Tibial artery (tissue), 4 donors: ENCODE data around the gene CENPVL1.

Source experiments
- DNase-seq, 2 donors: peaks; one replicate each; pipeline ENCODE4 v3.0.0-alpha.2; 2019
- H3K27ac ChIP-seq, 2 donors: fragments of 200-600 bp; sonication (generic) in 1 of 2; 1 replicate in 1 of 2; 2 replicates in 1 of 2; pipeline ENCODE4 v1.5.1; 2018 to 2019; ENCODE audit warnings: mild to moderate bottlenecking in 1 of 2
- H3K27me3 ChIP-seq, 2 donors: fragments of 200-600 bp; sonication (generic) in 1 of 2; one replicate each; pipeline versions ENCODE4 v1.5.1 to v1.6.0; 2016 to 2019
- H3K36me3 ChIP-seq, 3 donors: fragments of 200-600 bp; sonication (generic) in 2 of 3; one replicate each; pipeline ENCODE4 v1.5.1; 2016 to 2019; ENCODE audit warnings: mild to moderate bottlenecking in 2 of 3
- H3K4me1 ChIP-seq, 4 donors: fragments of 200-600 bp; sonication (generic) in 2 of 4; 1 replicate in 3 of 4; 2 replicates in 1 of 4; pipeline ENCODE4 v1.5.1; 2016 to 2019
- H3K4me3 ChIP-seq, 2 donors: fragments of 200-600 bp; sonication (generic) in 1 of 2; 1 replicate in 1 of 2; 2 replicates in 1 of 2; pipeline ENCODE4 v1.5.1; 2018 to 2019; ENCODE audit warnings: mild to moderate bottlenecking in 2 of 2
- H3K9me3 ChIP-seq, 3 donors: fragments of 200-600 bp; sonication (generic) in 1 of 3; one replicate each; pipeline ENCODE4 v1.5.1; 2016 to 2019
- CTCF ChIP-seq, 2 experiments: fragments of 200-600 bp in 1 of 2; fragments of 450-650 bp in 1 of 2; IDR thresholded peaks; one replicate each; pipeline ENCODE4 v1.5.1; 2017 to 2019; ENCODE audit warnings: antibody characterized with exemption in 2 of 2, mild to moderate bottlenecking in 1 of 2, moderate library complexity in 1 of 2
- intact Hi-C: fragments of 100-400 bp; cut with DNase I; formaldehyde crosslinking; loops from one replicate; pipeline ENCODE4 v1.15.0; 2023; ENCODE audit warnings: low total_unique reads

The CENPVL1 gene

GRCh38 chrX:51728202-51728601 is 17.9 kb downstream of the CENPVL1 start:
- intact Hi-C loops, result no loop called here
- no peak for DNase-seq
- H3K9me3 ChIP-seq, result no peaks in the 10 kb centered on the region

GRCh38 chrX:51737091-51737490 is 26.8 kb downstream of the CENPVL1 start:
- Histone ChIP-seq H3K4me3 (no peak overlapping the region), H3K36me3 (no peaks in the 10 kb centered on the region)

More at GRCh38 chrX:51728202-51728601, 17.9 kb downstream of the CENPVL1 start:
- Histone ChIP-seq H3K4me1 (no peaks in the 10 kb centered on the region), H3K27ac (no peak overlapping the region), H3K4me3 (no peak overlapping the region), H3K27me3 (no peaks in the 10 kb centered on the region), H3K36me3 (no peaks in the 10 kb centered on the region)
- TF ChIP-seq CTCF (IDR thresholded peaks at IDR 0.05), result no peak

GRCh38 chrX:51742586-51742985 is 32.3 kb downstream of the CENPVL1 start:
- no peak for TF ChIP-seq CTCF (IDR thresholded peaks at IDR 0.05)
- peaks cover 0 to 6% (median 0%) of the 10 kb centered on the region in 4 donors for H3K4me1 ChIP-seq
- no peak for DNase-seq
- H3K36me3 ChIP-seq, result peaks cover 0 to 4% (median 0%) of the 10 kb centered on the region in 3 donors
- H3K9me3 ChIP-seq, result peaks cover 0 to 4% (median 0%) of the 10 kb centered on the region in 3 donors
- H3K27ac ChIP-seq, result peak overlapping the region in 1 of 2 donors; percentile 85
- peak overlapping the region; percentile 72 to 74 for H3K4me3 ChIP-seq
- H3K27me3 ChIP-seq, result no peaks in the 10 kb centered on the region
- intact Hi-C loops, result no loop called here

More at GRCh38 chrX:51737091-51737490, 26.8 kb downstream of the CENPVL1 start:
- no peaks in the 10 kb centered on the region for H3K4me1 ChIP-seq
- no peaks in the 10 kb centered on the region for H3K27me3 ChIP-seq
- TF ChIP-seq CTCF (IDR thresholded peaks at IDR 0.05), result no peak
- no peak for DNase-seq
- intact Hi-C loops, result no loop called here
- no peak overlapping the region for H3K27ac ChIP-seq
- no peaks in the 10 kb centered on the region for H3K9me3 ChIP-seq

- TF ChIP-seq CTCF (IDR thresholded peaks at IDR 0.05), result no peak
- peak; percentile 55 to 80 for DNase-seq
Measured at GRCh38 chrX:51743179-51743957, 33.1 kb downstream of the CENPVL1 start, which contains the start of gene GSPT2. TSS of gene GSPT2 (plus strand) at chrX:51743442. CDS start at chrX:51743627, 185 bp downstream.

DNA sequence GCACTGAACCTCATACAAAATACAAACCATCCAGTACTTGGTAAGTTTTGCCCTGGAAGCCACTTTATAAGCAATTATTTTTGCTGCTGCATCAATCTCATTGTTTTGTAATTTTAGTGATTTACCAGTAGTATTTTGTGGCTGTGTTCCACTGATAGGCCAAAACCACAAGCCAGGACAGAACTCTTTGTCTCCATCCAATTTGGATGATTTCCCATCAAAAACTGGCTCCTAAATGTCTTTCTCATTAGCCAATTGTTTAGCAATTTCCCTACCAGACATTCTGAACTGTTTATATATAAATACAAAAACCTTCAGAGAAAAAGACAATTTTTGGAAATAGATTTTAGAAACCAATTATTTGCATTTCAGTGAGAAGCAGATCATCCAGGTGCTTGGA is 37.4 kb downstream of the CENPVL1 start:
- DNase-seq, result no peak
- Histone ChIP-seq H3K9me3 (peaks cover 0 to 6% (median 0%) of the 10 kb centered on the region in 3 donors), H3K36me3 (peaks cover 0 to 4% (median 0%) of the 10 kb centered on the region in 3 donors), H3K27me3 (no peaks in the 10 kb centered on the region), H3K4me3 (no peak overlapping the region), H3K27ac (no peak overlapping the region), H3K4me1 (peaks cover 0 to 3% (median 0%) of the 10 kb centered on the region in 4 donors)
- intact Hi-C loops, result no loop called here
- no peak for TF ChIP-seq CTCF (IDR thresholded peaks at IDR 0.05)

More at GRCh38 chrX:51743179-51743957, 33.1 kb downstream of the CENPVL1 start, which contains the start of gene GSPT2:
- intact Hi-C loops, result no loop called here
- Histone ChIP-seq H3K36me3 (peaks cover 0 to 4% (median 0%) of the 10 kb centered on the region in 3 donors), H3K4me1 (peaks cover 0 to 6% (median 0%) of the 10 kb centered on the region in 4 donors), H3K27me3 (no peaks in the 10 kb centered on the region), H3K9me3 (peaks cover 0 to 4% (median 0%) of the 10 kb centered on the region in 3 donors), H3K4me3 (peak within 1 kb of the TSS; percentile 72 to 74), H3K27ac (peak within 1 kb of the TSS; percentile 77 to 85)
